ENCODE measurements around the gene SLC7A14.

Gene SLC7A14

DNA sequence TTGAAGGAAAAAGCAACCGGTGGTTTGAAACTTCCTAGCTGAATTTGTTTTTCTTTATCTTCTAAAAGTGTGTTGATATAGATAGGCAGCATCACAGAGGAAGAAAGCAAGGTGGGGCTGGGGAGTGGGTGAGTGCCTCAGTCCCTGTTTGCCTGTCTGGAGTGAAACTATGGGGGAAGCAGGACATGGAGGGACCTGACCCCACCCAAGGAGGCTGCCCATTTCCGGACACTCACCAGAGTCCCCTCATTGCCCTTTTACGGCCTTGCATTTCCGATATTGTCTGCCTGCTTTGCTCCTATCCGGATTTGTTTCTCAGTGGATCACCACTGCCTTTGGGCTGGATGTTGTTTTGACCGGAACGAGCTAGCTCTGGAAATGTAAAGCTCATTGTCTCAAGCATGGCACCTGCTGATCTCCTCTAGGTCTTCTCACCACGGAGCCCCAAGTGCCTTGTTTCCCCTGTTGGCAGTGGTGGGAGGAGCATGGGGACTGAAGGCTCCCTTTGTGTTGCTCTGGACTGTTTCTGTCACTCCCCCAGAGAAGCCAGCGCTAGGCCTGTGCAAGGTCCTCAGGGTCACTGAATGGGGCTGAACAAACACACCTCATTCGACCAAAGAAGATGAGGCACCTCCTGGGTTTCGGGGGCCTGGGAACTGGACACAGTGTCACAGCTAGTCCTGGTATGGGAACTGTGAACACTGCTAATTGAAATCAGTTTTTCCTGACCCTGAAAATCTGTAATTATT lies 160.2 kb downstream of the SLC7A14 start:
- no peak for DNase-seq

DNA sequence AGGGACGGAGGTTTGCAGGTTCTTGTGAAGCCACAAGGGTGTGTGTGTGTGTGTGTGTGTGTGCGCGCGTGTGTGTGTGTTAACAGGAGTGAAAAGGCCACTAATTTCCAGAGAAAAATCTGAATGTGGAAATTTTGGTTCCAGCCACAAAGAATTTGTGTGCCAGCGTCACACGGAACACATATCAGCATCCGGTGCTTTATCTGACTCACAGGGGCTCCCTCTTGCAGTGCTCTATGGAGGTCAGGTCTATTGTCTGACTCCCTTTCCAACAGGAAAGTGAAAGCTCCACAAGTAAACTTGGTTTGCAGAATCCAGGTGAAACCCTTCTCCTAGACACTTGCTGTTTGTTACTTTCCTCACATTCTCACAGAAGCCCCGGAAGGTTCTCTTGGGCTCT lies 161.0 kb downstream of the SLC7A14 start:
- no peak for DNase-seq

DNA sequence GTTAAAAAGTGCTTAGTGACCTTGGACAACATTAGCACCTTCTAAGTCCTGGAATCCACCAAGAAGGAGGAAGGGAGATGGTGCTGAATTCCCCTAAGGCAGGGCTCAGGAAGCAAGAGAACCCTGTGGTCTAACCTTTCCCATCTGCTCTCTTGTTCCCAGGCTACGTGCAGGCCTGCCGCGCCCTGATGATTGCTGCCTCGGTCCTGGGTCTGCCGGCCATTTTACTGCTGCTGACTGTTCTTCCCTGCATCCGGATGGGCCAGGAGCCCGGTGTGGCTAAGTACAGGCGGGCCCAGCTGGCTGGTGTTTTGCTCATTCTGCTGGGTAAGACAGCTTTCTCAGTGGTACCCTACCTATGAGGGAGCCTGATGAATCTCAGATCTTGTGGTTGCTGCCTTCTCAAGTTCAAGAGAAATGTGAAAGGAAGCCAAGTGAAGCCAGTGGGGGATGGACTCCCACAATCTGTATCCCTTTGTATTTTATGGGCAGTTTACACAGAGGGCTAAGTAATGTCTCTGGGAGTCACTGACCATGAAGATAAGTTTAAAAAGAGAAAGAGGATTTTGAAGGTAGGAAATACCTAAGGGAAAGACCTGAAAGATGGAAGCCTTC lies 162.8 kb downstream of the SLC7A14 start:
- no peak for DNase-seq

DNA sequence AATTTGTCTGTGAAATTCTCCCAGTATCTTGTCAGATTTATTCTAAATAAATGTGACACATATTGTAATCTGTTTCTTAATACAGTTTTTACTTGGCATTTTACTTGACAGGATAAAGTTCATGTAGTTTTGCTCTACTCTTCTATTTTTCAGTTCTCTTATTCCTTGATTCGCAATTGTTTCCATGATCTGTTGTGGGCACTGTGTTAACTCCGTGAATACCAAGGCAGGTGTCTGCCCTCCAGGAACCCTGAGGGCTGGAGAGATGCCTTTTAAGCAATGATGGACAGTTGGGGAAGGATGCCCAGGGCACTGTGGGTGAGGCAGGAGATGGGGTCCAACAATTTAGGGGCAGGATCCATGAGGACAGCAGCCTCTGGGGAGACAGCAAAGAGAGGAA lies 164.1 kb downstream of the SLC7A14 start:
- no peak for DNase-seq

DNA sequence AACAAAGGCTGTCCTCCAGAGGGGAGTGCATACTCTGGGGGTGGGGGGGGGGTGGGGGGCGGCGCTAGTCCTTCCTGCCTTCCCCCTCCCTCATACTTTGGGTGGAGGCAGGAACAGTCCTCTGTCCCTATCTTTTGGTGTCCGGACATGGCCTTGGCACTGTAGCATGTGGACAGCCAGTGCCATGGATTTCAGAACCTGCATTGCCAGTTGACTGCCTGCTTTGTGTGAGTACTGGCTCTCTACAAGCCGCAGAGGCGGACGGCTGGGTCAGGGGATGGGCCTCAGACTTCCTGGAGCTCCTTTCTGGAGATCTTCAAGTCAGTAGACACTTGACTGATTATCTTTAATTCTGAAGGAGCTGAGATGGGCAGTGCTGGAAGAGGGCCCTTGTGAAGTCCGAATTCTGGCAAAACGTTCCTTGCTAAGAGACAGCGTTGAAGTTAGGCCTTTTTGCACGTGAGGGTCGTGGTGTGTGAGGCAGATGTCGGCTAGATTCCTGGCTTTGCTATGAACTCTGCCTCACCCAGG lies 164.7 kb downstream of the SLC7A14 start:
- DNase-seq: no peak

DNA sequence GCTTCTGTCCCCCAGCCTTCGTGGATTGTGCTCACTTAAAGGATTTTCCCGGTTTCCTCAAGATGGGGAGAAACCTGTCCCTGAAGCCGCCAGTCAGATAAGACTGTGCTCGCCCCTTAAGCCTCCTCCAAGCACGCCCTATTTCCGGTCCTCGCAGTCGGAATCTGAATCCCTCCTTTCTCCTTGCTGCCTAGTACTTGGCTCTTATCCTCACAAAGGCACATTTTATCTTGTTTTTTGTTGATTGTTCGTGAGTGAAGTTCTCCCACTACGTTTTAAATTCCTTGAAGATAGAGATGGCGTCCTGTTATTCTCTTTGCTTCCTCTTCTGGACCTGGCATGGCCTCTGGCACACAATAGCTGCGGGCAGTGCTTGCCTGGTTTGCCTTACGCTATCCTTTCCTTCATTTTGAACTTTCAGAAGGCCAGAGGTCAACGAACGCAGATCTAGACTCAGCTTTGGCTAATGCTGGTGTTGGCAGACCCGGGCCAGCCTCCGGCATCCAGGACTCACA lies 165.5 kb downstream of the SLC7A14 start:
- peak; percentile 57 for DNase-seq

DNA sequence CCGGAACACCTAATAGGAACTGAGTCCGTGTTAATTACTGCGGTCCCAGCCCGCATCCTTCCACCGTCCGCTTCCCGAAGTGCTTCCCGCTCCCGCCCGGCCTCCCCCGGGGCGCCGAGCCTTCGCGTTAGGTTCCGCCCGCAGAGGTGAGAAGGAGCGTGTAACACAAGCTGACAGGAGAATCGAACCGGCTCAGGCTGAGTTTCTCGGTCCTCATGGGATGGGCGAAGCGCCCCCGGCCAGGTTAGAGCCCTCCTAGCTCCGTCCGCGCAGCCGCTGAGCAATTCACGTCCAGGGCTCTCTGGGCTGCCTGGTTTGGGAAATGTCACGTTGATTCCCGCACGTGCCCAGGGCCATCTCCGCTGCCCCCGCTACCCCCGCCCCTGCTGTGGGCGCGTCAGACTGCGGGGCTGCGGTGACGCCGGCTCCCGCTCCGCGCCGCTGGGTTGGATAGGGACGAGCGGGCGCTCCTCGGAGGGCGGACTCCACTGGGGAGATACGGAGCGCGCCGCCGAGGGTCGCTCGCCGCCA lies 166.3 kb downstream of the SLC7A14 start:
- DNase-seq: peak; percentile 61

DNA sequence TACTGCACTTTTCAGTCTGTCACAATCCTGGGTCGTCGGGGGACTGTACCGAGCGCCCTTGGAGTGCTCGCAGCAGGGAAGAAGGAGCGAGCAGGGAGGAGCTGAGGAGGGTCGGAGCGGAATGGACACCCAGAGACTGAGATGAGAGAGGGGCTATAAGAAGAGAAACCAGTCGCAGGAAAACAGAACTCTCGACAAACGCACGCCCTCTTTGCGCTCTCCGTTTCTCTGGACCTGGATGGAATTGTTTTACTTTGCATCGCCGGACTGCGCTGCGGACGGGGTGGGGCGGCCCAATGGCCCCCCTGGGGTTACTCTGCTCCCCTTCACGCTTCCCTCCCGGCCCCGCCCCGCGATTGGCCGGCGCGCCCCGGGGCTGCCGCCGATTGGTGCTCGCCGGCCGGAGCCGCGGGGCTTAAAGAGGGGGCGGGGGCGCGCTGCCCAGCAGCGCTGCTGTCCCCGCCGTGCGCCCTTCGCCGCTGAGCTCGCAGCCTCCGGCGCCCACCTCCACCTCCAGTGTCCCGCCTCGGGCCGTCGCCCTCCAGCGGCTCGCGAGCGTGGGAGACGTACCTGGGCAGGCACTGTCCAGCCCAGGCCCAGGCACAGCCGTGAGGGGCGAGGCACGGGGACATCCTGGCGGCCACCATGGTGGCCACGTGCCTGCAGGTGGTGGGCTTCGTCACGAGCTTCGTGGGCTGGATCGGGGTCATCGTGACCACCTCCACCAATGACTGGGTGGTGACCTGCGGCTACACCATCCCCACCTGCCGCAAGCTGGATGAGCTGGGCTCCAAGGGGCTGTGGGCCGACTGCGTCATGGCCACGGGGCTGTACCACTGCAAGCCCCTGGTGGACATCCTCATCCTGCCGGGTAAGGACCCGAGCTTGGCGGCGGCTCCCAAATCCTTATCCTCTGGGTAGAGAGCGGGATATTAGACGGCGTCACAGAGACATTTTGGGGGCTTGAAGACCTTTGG lies 167.2 kb downstream of the SLC7A14 start, which contains the start of gene CLDN11:
CLDN11 (plus strand) TSS at position 447 of the 977 bp plus-strand sequence; CDS start at position 646, 199 bp downstream.
- peak; percentile 85 for DNase-seq

DNA sequence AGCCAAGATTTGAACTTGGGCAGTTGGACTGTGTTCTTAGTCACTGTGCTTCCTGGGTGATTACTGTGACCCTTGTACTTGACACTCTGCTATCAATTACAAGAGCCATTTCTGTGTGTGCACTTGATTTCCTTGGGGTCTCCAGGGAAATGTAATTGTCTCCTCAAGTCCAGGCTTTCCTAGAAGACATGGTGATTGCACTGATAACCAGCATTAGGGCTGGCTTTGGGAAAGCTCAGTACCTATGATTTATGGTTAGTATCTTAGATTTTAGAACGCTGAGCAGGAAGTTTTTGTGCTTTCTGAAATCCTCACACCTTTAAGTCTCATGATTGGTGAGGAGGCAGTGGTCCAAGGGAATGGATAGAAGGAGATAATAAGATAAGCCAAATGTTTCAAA lies 168.8 kb downstream of the SLC7A14 start:
- no peak for DNase-seq

DNA sequence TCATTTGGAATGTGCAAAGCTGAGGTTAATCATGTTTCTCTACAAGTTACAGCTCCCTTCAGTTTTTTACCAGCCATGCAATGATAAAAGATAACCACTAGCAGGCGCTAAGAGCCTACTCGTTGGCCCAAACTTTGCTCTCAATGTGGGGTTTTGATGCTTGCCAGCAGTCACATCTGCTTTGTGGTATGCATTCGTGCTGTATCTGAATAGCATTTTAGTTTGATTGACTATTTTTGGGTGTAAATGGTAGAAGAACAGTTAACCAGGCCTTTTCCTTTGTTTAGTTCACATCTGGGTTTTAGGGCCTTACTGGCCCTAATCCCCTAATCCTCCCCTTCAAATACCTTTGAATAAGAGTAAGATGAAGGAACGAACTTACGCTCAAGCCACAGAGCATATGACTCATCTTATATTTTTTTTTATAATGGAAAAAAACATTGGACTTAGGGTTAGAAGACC lies 171.6 kb downstream of the SLC7A14 start:
- peak; percentile 97 for DNase-seq

DNA sequence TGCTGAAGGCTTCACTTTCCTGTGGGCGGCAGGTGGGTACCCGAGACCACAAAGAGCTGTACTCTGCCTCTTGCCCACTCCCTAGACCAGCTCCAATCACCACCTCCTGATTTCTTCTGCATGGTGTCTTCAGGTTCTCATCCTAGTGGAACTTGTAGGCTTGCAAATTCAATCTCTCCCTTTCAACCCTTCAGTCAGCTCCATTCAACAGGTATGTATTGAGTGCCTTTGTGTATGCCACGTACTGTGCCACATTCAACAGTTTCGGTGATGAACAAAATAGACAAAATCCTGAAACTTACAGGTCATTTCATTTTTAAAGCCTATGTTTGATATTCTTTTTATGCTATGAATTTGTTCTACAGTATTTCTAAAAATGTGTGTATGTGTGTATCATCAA lies 172.6 kb downstream of the SLC7A14 start:
- no peak for DNase-seq

DNA sequence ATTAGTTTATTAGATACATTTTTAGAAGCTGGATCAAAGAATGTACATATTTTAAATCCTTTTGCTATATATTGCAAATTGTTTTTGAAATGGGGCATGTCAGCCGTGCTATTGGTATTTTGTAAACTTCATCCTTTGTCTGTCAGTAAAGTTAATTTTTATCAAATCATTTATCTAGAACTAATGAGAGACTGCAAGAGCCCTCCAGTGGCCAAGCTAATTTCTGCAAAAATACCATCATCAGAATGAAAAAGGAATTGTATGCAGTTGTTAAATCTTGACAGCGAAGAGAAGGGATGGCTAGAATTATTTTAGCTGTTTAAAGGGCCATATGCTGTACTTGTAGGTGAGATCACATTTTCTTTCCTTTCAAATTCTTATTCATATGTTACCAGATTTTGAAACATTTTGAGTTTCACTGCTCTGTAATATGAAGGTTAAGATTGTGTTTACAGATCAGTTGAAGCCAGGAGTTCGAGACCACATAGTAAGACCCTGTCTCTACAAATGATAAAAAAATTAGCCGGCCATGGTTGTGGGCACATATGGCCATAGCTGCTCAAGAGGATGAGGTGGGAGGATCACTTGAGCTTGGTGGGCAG lies 175.3 kb downstream of the SLC7A14 start:
- peak; percentile 34 for DNase-seq
